Bronchial epithelial cell (primary cell): Measurements from ENCODE around the gene TRIM38. TPM values are rescaled to one million over a fixed set of nuclear protein-coding genes. Genes with fewer than 3 reads are reported as not detected.

Source experiments
- DNase-seq: peaks from one replicate; pipeline ENCODE4 v3.0.0-alpha.2; 2010; ENCODE audit warnings: low read depth
- FAIRE-seq: peaks from 2 replicates; lab custom pipeline; 2011; peaks lifted over from hg19 to GRCh38; lab: Jason Lieb, UNC
- H3K27me3 ChIP-seq: 2 replicates; pipeline ENCODE4 v1.5.1; 2011; ENCODE audit warnings: low read length; ENCODE audit not compliant: control insufficient read depth, insufficient read depth
- H3K36me3 ChIP-seq: 2 replicates; pipeline ENCODE4 v1.5.1; 2011; ENCODE audit warnings: low read length; ENCODE audit not compliant: control insufficient read depth, insufficient read depth
- H3K4me3 ChIP-seq: 2 replicates; pipeline ENCODE4 v1.5.1; 2011; ENCODE audit warnings: mild to moderate bottlenecking, low read depth, low read length, control low read depth
- total RNA-seq: library from RNA; depleted of rRNA; stranded (reverse); fragments of >200 nt; gene quantifications from 2 replicates; pipeline ENCODE4 v1.2.1, GENCODE V29; 2014
- TF ChIP-seq, protein P1 (sequence below): IDR thresholded peaks from 2 replicates; pipeline ENCODE4 v1.5.1; 2011; ENCODE audit warnings: mild to moderate bottlenecking, moderate library complexity, low read length, control low read depth, inconsistent platforms; ENCODE audit not compliant: insufficient read depth, severe bottlenecking

The TRIM38 gene
- total RNA-seq, 1 donor from 2014 or later, result 2.9 TPM

DNA sequence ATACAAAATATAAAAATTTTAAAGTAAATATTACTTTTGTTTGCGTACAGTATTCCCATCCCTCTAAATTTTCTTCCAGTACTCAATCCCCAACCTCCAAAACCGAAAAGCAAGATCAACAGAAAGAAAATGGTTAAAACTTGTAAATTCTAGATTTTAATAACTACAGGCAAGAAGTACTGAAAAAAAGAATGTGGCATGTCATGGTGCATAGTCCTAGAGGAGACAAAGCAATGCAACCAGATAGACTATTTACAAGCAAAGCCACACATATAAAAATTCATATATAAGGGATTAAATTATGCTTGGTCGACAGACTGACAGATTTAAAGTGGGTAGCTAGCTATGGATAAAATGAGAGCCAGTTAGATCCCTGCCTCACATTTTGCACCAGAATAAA, 68.1 kb downstream of the TRIM38 start:
- Histone ChIP-seq H3K4me3 (no peak overlapping the region), H3K27me3 (no peaks in the 10 kb centered on the region), H3K36me3 (no peaks in the 10 kb centered on the region)
- FAIRE-seq (no peak), DNase-seq (no peak)
- TF ChIP-seq, protein P1, sequence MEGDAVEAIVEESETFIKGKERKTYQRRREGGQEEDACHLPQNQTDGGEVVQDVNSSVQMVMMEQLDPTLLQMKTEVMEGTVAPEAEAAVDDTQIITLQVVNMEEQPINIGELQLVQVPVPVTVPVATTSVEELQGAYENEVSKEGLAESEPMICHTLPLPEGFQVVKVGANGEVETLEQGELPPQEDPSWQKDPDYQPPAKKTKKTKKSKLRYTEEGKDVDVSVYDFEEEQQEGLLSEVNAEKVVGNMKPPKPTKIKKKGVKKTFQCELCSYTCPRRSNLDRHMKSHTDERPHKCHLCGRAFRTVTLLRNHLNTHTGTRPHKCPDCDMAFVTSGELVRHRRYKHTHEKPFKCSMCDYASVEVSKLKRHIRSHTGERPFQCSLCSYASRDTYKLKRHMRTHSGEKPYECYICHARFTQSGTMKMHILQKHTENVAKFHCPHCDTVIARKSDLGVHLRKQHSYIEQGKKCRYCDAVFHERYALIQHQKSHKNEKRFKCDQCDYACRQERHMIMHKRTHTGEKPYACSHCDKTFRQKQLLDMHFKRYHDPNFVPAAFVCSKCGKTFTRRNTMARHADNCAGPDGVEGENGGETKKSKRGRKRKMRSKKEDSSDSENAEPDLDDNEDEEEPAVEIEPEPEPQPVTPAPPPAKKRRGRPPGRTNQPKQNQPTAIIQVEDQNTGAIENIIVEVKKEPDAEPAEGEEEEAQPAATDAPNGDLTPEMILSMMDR, result no peak

DNA sequence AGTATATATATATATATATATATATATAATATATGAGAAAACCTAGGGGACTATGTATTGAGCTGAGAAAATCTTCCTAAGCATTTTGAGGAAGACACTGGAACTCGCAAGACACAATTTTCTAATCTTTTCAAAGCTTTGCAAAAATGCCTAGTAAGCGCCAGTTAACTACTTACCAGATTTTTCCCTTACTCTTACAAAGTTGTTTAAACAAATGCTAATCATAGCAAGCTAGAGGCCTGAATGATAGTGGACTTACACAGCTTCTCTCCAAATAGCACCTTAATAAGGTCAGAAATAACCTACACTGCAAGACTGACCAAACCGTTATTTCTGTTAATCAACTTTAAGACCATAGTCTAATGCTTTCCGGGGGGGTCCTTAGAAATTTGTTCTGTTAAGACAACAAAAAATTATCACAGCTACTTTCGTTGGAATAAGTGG, 68.6 kb downstream of the TRIM38 start:
- peak; percentile 23 for DNase-seq
- no peaks in the 10 kb centered on the region for H3K36me3 ChIP-seq
- H3K27me3 ChIP-seq, result no peaks in the 10 kb centered on the region
- H3K4me3 ChIP-seq, result peak overlapping the region; percentile 41
- TF ChIP-seq, protein P1, result no peak
- no peak for FAIRE-seq

DNA sequence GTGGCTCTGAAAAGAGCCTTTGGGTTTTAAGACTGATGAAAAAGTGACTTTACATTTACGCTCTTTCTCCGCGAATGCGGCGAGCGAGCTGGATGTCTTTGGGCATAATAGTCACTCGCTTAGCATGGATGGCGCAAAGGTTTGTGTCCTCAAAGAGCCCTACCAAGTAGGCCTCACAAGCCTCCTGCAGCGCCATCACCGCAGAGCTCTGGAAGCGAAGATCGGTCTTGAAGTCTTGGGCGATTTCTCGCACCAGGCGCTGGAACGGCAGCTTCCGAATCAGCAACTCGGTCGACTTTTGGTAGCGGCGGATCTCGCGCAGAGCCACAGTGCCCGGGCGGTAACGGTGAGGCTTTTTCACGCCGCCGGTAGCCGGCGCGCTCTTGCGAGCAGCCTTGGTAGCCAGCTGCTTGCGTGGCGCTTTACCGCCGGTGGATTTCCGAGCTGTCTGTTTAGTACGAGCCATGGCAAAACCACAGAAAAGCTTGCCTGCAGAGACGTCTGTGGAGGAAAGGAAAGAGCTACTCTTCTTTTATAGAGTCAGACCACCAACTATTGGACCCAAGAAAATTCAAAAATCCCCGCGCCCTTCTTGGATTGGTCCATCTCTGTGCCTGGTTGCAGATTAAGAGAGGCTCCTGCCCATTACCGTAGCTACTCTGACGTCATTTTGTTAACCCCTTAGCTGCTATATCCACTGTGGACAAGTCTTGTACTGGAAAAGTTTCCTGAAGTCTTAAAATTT, 69.2 kb downstream of the TRIM38 start:
- DNase-seq, result peak; percentile 93
- Histone ChIP-seq H3K4me3 (peak overlapping the region; percentile 41), H3K36me3 (no peaks in the 10 kb centered on the region), H3K27me3 (no peaks in the 10 kb centered on the region)
- TF ChIP-seq, protein P1, result peak; percentile 49
- FAIRE-seq, result no peak

DNA sequence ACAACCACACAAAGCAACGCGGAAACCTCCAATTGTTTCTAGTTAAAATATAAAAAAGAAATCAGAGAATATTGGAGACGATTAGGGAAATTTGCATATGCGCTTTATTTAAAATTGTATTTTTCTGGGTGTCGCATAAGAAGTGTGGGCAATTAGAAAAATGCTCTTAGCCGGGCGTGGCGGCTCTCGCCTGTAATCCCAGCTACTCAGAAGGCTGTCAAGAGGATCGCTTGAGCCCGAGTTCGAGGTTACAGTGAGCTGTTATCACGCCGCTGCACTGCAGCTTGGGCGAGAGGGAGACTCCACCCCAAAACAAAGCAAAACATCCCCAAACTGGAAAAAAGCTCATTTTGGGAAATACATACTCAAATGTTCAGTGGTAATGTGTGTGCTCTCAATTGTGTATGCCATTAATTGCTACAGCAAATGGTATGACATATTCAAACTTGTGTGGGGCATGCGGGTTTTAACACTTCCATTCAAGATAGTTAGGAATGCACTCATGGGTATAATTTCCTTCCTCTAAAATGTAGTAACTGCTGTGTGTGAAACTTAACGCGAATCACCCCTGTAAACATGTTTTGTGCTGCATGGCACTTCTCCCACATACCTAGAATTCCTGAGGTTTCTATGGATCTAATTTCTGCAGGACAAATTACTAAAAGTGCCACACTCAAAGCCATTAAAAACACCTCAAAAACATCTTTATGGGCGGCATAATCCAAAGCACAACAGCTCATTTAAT, 69.9 kb downstream of the TRIM38 start:
- FAIRE-seq (no peak), DNase-seq (peak; percentile 54)
- Histone ChIP-seq H3K4me3 (peak overlapping the region; percentile 41), H3K36me3 (no peaks in the 10 kb centered on the region), H3K27me3 (no peaks in the 10 kb centered on the region)
- TF ChIP-seq, protein P1, result no peak

DNA sequence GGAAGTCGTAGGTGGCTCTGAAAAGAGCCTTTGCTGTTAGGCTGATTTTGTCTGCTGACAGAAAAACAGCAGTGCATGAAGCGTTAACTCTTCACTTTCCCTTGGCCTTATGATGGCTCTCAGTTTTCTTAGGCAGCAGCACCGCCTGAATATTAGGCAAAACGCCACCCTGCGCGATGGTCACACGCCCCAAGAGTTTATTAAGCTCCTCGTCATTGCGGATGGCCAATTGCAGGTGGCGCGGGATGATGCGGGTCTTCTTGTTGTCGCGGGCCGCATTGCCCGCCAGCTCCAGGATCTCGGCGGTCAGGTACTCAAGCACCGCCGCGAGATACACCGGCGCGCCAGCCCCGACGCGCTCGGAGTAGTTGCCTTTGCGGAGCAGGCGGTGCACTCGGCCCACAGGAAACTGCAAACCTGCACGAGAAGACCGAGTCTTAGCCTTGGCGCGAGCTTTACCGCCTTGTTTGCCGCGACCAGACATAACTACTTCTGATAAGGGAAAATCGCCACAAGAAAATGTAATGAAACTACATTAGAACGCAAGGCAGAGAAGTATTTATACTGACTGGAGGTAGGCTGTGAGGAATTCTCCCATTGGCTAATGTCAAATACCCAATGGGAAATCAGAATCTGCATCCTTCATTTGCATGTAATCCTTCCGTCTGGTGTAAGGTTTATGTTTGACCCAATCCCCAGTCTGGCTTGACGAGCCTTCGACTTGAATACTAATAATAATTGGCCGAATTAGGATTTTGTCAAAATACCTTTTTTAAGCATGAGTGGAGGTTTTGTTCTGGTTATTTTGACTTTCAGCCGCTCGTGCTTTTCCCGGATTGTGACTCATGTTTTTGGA, 70.7 kb downstream of the TRIM38 start:
- FAIRE-seq (no peak), DNase-seq (peak; percentile 95)
- Histone ChIP-seq H3K27me3 (no peaks in the 10 kb centered on the region), H3K36me3 (no peaks in the 10 kb centered on the region), H3K4me3 (peak overlapping the region; percentile 41)
- TF ChIP-seq, protein P1, result no peak
